GM12878 (cell line): ENCODE results near the gene ITIH5. TPM values are rescaled to one million over a fixed set of nuclear protein-coding genes. Genes with fewer than 3 reads are reported as not detected.

Experiments used
- ATAC-seq: fragments of 200-7000 bp; cut with Tn5 transposase; 3 replicates; pipeline ENCODE4 v1.9.1; 2020; ENCODE audit warnings: mild to moderate bottlenecking, moderate library complexity
- BruUV-seq: library from RNA; stranded (reverse); fragments of 400-500 nt; replicated peaks from 2 replicates; lab custom pipeline; 2021; lab: Mats Ljungman, UMichigan
- CTCF ChIA-PET: fragments of 300-600 bp; sonication (Branson Sonifier 250); formaldehyde crosslinking; extraction: SDS; loops from one replicate; lab custom pipeline; 2021; ENCODE audit warnings: inconsistent platforms; lab: Yijun Ruan, JAX
- POLR2A ChIA-PET: fragments of 350-600 bp; formaldehyde crosslinking; extraction: SDS; loops from one replicate; lab custom pipeline; 2021; ENCODE audit warnings: inconsistent platforms; lab: Charles Lee
- RAD21 ChIA-PET: fragments of 300-600 bp; sonication (Branson Sonifier 250); formaldehyde crosslinking; loops from one replicate; lab custom pipeline; 2023; ENCODE audit warnings: antibody characterized with exemption; ENCODE audit not compliant: unreplicated experiment; lab: Charles Lee
- SMC1A ChIA-PET: fragments of 300-600 bp; sonication (Branson Sonifier 250); formaldehyde crosslinking; loops from one replicate; lab custom pipeline; 2023; ENCODE audit not compliant: unreplicated experiment, uncharacterized antibody; lab: Charles Lee
- DNase-seq: peaks from one replicate; pipeline ENCODE4 v3.0.0-alpha.2; 2011; ENCODE audit warnings: low read depth, low spot score
- FAIRE-seq: peaks from 3 replicates; lab custom pipeline; 2011; peaks lifted over from hg19 to GRCh38; lab: Jason Lieb, UNC
- H2AFZ ChIP-seq: 2 replicates; pipeline ENCODE4 v1.6.0; 2011; ENCODE audit warnings: low read depth, low read length, control low read depth; ENCODE audit not compliant: control insufficient read depth
- H3K27ac ChIP-seq: 2 replicates; pipeline ENCODE4 v1.5.1; 2011; ENCODE audit warnings: control low read depth; ENCODE audit not compliant: control insufficient read depth, insufficient read depth
- H3K27me3 ChIP-seq, 2 experiments: replicated peaks in 1 of 2; 2 replicates each; pipeline versions ENCODE4 v1.6.0 to v1.6.1; 2011; ENCODE audit warnings: low read length in 1 of 2; ENCODE audit not compliant: control insufficient read depth in 2 of 2, insufficient read depth in 2 of 2
- H3K36me3 ChIP-seq, 2 experiments: 2 replicates each; pipeline ENCODE4 v1.5.1; 2011; ENCODE audit warnings: low read length in 1 of 2; ENCODE audit not compliant: control insufficient read depth in 2 of 2, insufficient read depth in 2 of 2
- H3K4me1 ChIP-seq: 2 replicates; pipeline ENCODE4 v1.6.1; 2011; ENCODE audit warnings: mild to moderate bottlenecking, low read length, moderate library complexity, mixed read lengths; ENCODE audit not compliant: control insufficient read depth, insufficient read depth
- H3K4me2 ChIP-seq: 2 replicates; pipeline ENCODE4 v1.6.0; 2011; ENCODE audit warnings: control low read depth; ENCODE audit not compliant: control insufficient read depth, insufficient read depth
- H3K4me3 ChIP-seq: fragments of 200-600 bp; sonication (generic); 2 replicates; pipeline ENCODE4 v1.5.1; 2016
- H3K79me2 ChIP-seq: 2 replicates; pipeline ENCODE4 v1.6.0; 2011; ENCODE audit warnings: low read length; ENCODE audit not compliant: control insufficient read depth, insufficient read depth
- H3K9ac ChIP-seq: 2 replicates; pipeline ENCODE4 v1.8.0; 2011; ENCODE audit warnings: low read length, control low read depth, mixed read lengths; ENCODE audit not compliant: control insufficient read depth, insufficient read depth
- H3K9me3 ChIP-seq: replicated peaks from 3 replicates; pipeline ENCODE4 v1.5.1; 2011; ENCODE audit warnings: mild to moderate bottlenecking, low read length; ENCODE audit not compliant: control insufficient read depth, insufficient read depth
- H4K20me1 ChIP-seq: 2 replicates; pipeline ENCODE4 v1.6.0; 2011; ENCODE audit not compliant: control insufficient read depth, insufficient read depth
- CBX3 ChIP-seq: fragments of 200-600 bp; sonication (generic); IDR thresholded peaks from 2 replicates; pipeline ENCODE4 v1.6.1; 2016; ENCODE audit warnings: low read depth, borderline replicate concordance
- CBX5 ChIP-seq: sonication (generic); IDR thresholded peaks from 2 replicates; pipeline ENCODE4 v1.6.1; 2016; ENCODE audit warnings: low read depth, moderate library complexity, mild to moderate bottlenecking, inconsistent platforms
- CEBPB ChIP-seq, 2 experiments: fragments of 150-350 bp in 1 of 2; IDR thresholded peaks; 2 replicates each; pipeline ENCODE4 v1.6.1; 2012 to 2014; ENCODE audit warnings: low read depth in 2 of 2, low read length in 2 of 2, borderline replicate concordance in 1 of 2, inconsistent platforms in 1 of 2
- CHD4 ChIP-seq: fragments of 200-600 bp; sonication (generic); IDR thresholded peaks from 2 replicates; pipeline ENCODE4 v1.6.1; 2016; ENCODE audit warnings: mild to moderate bottlenecking
- ESRRA ChIP-seq: IDR thresholded peaks from 2 replicates; pipeline ENCODE4 v1.6.1; 2012; ENCODE audit warnings: mild to moderate bottlenecking, low read length, improper control_type of control experiment
- NBN ChIP-seq: fragments of 450-650 bp; IDR thresholded peaks from 2 replicates; pipeline ENCODE4 v1.6.1; 2016
- RAD21 ChIP-seq: IDR thresholded peaks from 2 replicates; pipeline ENCODE4 v1.6.1; 2011; ENCODE audit warnings: mild to moderate bottlenecking, low read depth, low read length, moderate library complexity; ENCODE audit not compliant: insufficient read depth
- SMAD1 ChIP-seq: fragments of 450-650 bp; IDR thresholded peaks from 2 replicates; pipeline ENCODE4 v1.6.1; 2018; ENCODE audit warnings: mild to moderate bottlenecking, low read depth; ENCODE audit not compliant: partially characterized antibody
- ZNF24 ChIP-seq: fragments of 450-650 bp; IDR thresholded peaks from 2 replicates; pipeline ENCODE4 v1.6.1; 2017; ENCODE audit warnings: antibody characterized with exemption, mild to moderate bottlenecking
- ZNF274 ChIP-seq: IDR thresholded peaks from one replicate; pipeline ENCODE4 v1.8.0; 2011; ENCODE audit not compliant: insufficient read length, insufficient read depth
- WGBS: methylation state at CpG from one replicate; pipeline ENCODE4 v1.1.6; 2016; ENCODE audit warnings: low lambda C conversion rate; ENCODE audit not compliant: insufficient replicate concordance, insufficient coverage; ENCODE audit errors: missing lambda C conversion rate; 5-methylcytosine and 5-hydroxymethylcytosine counted together
- in situ Hi-C: fragments of 300-500 bp; cut with MboI; formaldehyde crosslinking; loops from 9 replicates; pipeline ENCODE4 v1.14.3; 2018; ENCODE audit warnings: mixed read lengths
- intact Hi-C: fragments of 100-400 bp; cut with micrococcal nuclease; formaldehyde crosslinking; loops from one replicate; pipeline ENCODE4 v1.14.2; 2022; ENCODE audit not compliant: unreplicated experiment
- polyA plus RNA-seq, 11 experiments: library from polyadenylated mRNA; depleted of rRNA in 4 of 11; unstranded in 6 of 11; stranded (reverse) in 5 of 11; fragments of >200 nt; fragmentation: Nextera tagmentation in 4 of 11; fragmentation: Illumina TruSeq in 1 of 11; extraction: Ambion mirVana in 4 of 11; extraction: Trizol in 1 of 11; gene quantifications; 1 replicate in 1 of 11; 2 replicates in 10 of 11; pipeline versions ENCODE4 v1.2.1 to v1.2.3, GENCODE V29; 2011 to 2016; ENCODE audit warnings: inconsistent platforms in 2 of 11, missing spikeins in 2 of 11, low read depth in 1 of 11
- total RNA-seq, 4 experiments: library from RNA; depleted of rRNA in 3 of 4; stranded (reverse); fragments of >200 nt in 3 of 4; fragmentation: Illumina TruSeq in 1 of 4; extraction: Trizol in 1 of 4; gene quantifications; 2 replicates each; pipeline versions ENCODE4 v1.2.1 to v1.2.3, GENCODE V29; 2013 to 2021

The ITIH5 gene
- total and polyA plus RNA-seq, 10 of the 15 experiments (the other 5 are each of a cell fraction or from before 2014, with no cell fraction given): 0.14 to 0.43 (median 0.21) TPM; not detected in 7

- TF ChIP-seq CBX3 (no peak), ZNF274 (no peak), CHD4 (no peak), ESRRA (no peak), ZNF24 (no peak), NBN (no peak), SMAD1 (no peak), RAD21 (no peak)
These were observed 106.2 kb downstream of the ITIH5 start (continued) for GRCh38 chr10:7560519-7560918.

GRCh38 chr10:7559386-7559785 lies 107.4 kb downstream of the ITIH5 start:
- no peak overlapping the region for H3K4me2 ChIP-seq
- H3K27ac ChIP-seq: no peak overlapping the region
- BruUV-seq: no TSS peak
- no peaks in the 10 kb centered on the region for H3K79me2 ChIP-seq
- 4% methylated on average over 3 of the region's 3 CpGs for WGBS
- no peaks in the 10 kb centered on the region for H3K27me3 ChIP-seq
- no peak for ATAC-seq
- SMC1A ChIA-PET: interaction anchor here (1.3 to 2.2 kb wide), 2 partner anchors 13 to 34 kb away, joined by 3 to 5 read pairs; no protein-coding TSS in a partner anchor
- in situ Hi-C loops (no loop called here), intact Hi-C loops (no loop called here)
- H2AFZ ChIP-seq: no peak overlapping the region
- POLR2A ChIA-PET: no interaction called here
- no peak for TF ChIP-seq CBX5
- TF ChIP-seq CEBPB (IDR thresholded peaks at IDR 0.05; ENCODE audit: borderline replicate concordance in 1 of 2, low read depth in 2 of 2, low read length in 2 of 2): no peak
- H3K36me3 ChIP-seq: no peaks in the 10 kb centered on the region
- CTCF ChIA-PET: interaction anchor here (0.6 to 0.7 kb wide), 2 partner anchors 633 to 777 kb away, joined by 3 read pairs; no protein-coding TSS in a partner anchor
- H3K4me3 ChIP-seq: no peak overlapping the region
- no peaks in the 10 kb centered on the region for H4K20me1 ChIP-seq
- FAIRE-seq: no peak
- RAD21 ChIA-PET: no interaction called here
- H3K9me3 ChIP-seq: no peaks in the 10 kb centered on the region
- H3K4me1 ChIP-seq: no peaks in the 10 kb centered on the region
- H3K9ac ChIP-seq: no peak overlapping the region
- DNase-seq: no peak
